Astrocyte of the cerebellum (primary cell): ENCODE measurements around the gene SETD1A.

Source experiments
- DNase-seq: peaks from one replicate; pipeline ENCODE4 v3.0.0-alpha.2; 2011; ENCODE audit warnings: low read depth
- H3K4me3 ChIP-seq: 2 replicates; pipeline ENCODE4 v1.5.1; 2011; ENCODE audit warnings: mild to moderate bottlenecking, low read depth, low read length, moderate library complexity
- CTCF ChIP-seq: IDR thresholded peaks from 2 replicates; pipeline ENCODE4 v1.5.1; 2012; ENCODE audit warnings: low read length, low read depth, moderate library complexity, mild to moderate bottlenecking; ENCODE audit errors: missing control alignments
- in situ Hi-C: cut with HindIII; loops from 2 replicates; pipeline ENCODE4 v1.10.0; 2017; ENCODE audit warnings: low sequenced_read_pairs

SETD1A gene

GRCh38 chr16:30951750-30952149 is 5.8 kb upstream of the SETD1A start:
- no peak for TF ChIP-seq CTCF
- H3K4me3 ChIP-seq = no peak overlapping the region
- in situ Hi-C loops = no loop called here
- peak; percentile 56 for DNase-seq

GRCh38 chr16:30953111-30953510 is 4.4 kb upstream of the SETD1A start:
- in situ Hi-C loops = no loop called here
- DNase-seq = no peak
- no peak overlapping the region for H3K4me3 ChIP-seq
- TF ChIP-seq CTCF = no peak

GRCh38 chr16:30953511-30954124 is 3.9 kb upstream of the SETD1A start:
- peak; percentile 47 for DNase-seq
- in situ Hi-C loops = no loop called here
- peak; percentile 84 for TF ChIP-seq CTCF
- no peak overlapping the region for H3K4me3 ChIP-seq

GRCh38 chr16:30954993-30955392 is 2.6 kb upstream of the SETD1A start:
- no peak for DNase-seq
- TF ChIP-seq CTCF = no peak
- in situ Hi-C loops = no loop called here
- no peak overlapping the region for H3K4me3 ChIP-seq

- TF ChIP-seq CTCF = peak; percentile 34
- in situ Hi-C loops = no loop called here
- H3K4me3 ChIP-seq = peak overlapping the region; percentile 82
- peak; percentile 48 for DNase-seq
Measured at GRCh38 chr16:30956601-30957455, 726 bp upstream of the SETD1A start.

GRCh38 chr16:30958175-30959079 is 873 bp downstream of the SETD1A start:
- H3K4me3 ChIP-seq = peak overlapping the region; percentile 82
- in situ Hi-C loops = no loop called here
- no peak for TF ChIP-seq CTCF
- DNase-seq = no peak
